Adipose tissue (tissue), 3 donors: ENCODE results near the gene METTL17. TPM values are rescaled to one million over a fixed set of nuclear protein-coding genes. Genes with fewer than 3 reads are reported as not detected.
"Not testable (repeated sequence)": the region's sequence is repeated elsewhere in the genome, so short reads cannot be mapped to it uniquely, and the experiment has no call there.

Experiments
- H3K27ac ChIP-seq: one replicate; pipeline ENCODE4 v1.5.1; 2013; ENCODE audit warnings: low read depth, low read length
- WGBS, 3 donors: extraction: QIAGEN DNeasy Blood & Tissue Kit; methylation state at CpG; one replicate each; pipeline ENCODE4 v1.1.7; 2013; 5-methylcytosine and 5-hydroxymethylcytosine counted together
- polyA plus RNA-seq, 3 donors: library from polyadenylated mRNA; stranded (reverse); fragments of 200-250 nt; gene quantifications; one replicate each; pipeline ENCODE4 v1.2.3, GENCODE V29; 2013
- donor health status: healthy with polysubstance abuse.
- donor health status: Bipolar disorder and iron deficiency.
- donor health status: healthy.

METTL17 gene
- polyA plus RNA-seq, 3 donors = 37.9 to 46.9 (median 39.5) TPM

DNA sequence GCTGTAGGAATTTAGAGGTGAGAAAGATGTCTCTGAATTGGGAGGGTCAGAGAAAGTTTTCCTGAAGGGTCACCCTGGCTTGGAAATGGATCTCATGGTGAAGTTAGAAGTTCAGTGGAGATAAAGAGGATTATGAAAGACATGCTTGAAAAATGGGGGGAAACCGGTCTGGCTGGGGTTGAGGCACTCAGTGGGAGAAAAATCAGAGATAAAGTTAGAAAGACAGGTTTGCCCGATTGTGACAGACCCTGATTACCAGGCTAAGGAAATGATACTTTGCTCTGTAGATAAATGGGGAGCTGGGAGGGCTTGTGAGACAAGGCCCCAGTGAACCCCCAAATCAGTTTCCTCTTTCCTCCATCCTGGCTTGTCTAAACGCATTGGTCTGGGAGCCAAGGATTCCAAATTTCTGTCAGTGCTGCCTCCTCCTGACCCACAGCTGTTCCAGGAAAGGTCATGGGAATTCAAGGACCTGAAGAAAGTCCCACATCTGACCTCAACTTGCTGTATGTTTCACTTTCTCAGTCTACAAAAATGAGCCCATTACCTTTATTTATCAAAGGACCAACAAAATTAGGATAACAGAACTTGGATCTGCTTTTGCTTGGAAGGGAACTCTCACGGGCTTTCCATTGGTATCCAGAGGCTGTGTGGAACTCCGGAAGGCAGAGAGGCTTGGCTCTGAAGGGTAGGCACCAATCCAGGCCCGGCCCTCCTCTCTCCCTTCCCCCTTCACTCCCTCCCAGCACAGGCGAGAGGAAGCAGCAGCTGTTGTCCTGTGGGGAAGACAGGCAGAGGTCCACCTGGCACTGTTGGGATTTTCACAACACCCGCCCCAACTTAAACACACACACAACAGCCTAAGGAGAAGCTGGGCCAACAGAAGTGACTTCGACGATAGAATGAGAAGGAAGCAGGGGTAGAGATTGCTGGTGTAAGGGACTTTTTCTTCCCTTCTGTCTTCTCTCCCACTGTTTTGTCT, 49.0 kb downstream of the METTL17 start:
- no peak overlapping the region for H3K27ac ChIP-seq
- WGBS, 3 donors = 15 to 24% (median 24%) methylated on average over 10 of the region's 10 CpGs

GRCh38 chr14:21039585-21040369, 50.0 kb downstream of the METTL17 start:
- 45 to 60% (median 52%) methylated on average over 8 of the region's 8 CpGs for WGBS, 3 donors
- no peak overlapping the region for H3K27ac ChIP-seq

- WGBS, 3 donors = 68 to 75% (median 75%) methylated on average over 8 of the region's 8 CpGs
- H3K27ac ChIP-seq = no peak overlapping the region
Measured at GRCh38 chr14:21040370-21040925, 50.7 kb downstream of the METTL17 start.

DNA sequence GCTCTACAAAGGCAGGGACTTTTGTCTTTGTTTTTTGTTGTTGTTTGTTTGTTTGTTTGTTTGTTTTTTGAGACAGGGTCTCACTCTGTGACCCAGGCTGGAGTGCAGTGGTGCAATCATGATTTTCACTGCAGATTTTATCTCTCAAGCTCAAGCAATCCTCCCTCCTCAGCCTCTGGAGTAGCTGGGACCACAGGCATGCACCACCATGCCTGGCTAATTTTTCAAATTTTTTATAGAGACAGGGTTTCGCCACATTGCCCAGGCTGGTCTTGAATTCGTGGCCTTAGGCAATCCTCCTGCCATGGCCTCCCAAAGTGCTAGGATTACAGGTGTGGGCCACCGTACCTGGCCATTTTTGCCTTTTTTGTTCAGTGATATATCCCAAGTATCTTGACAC, 51.2 kb downstream of the METTL17 start:
- 76 to 83% (median 80%) methylated on average over 3 of the region's 3 CpGs for WGBS, 3 donors
- not testable (repeated sequence) for H3K27ac ChIP-seq

DNA sequence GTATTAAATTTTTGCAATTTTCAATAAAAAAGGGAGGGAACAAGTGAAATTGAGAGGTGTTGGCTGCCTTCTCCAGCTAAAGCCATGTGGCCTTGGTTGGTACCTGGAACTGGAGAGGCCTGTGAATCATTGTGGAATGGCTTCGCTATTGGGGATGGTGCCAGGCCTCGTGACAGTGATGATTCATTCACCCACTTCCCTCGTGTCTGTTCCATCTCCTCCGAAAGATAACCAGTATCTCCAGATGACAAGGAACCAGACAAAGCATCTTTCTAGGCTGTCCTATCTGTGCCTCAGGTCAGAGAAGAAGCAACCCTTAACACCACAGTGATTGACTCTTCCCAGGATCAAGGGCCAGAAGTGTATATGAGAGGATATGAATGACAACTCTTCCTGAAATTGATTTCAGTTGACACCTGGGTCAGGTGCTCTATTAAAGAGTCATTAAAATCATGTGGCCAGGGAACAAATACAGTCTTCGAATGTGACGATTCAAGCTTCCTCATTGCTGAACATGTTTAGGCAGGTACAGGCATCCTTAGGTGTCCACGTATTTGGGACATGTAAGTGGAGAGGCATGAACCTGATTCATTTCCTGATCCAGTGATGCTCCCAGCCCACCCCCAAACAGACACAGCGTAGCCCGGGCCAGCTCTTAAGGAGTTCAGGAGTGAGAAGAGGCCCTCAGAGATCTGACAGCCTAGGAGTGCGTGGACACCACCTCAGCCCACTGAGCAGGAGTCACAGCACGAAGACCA, 52.1 kb downstream of the METTL17 start, which contains the start of gene RNASE7:
Gene RNASE7 (plus strand): TSS at position 687 of the 758 bp plus-strand sequence. CDS start 631 bp downstream, outside the sequence.
- no peak within 1 kb of the TSS for H3K27ac ChIP-seq
- 66 to 78% (median 75%) methylated on average over 11 of the region's 11 CpGs for WGBS, 3 donors

- no peak overlapping the region for H3K27ac ChIP-seq
- 43 to 56% (median 53%) methylated on average over 8 of the region's 8 CpGs for WGBS, 3 donors
Measured at GRCh38 chr14:21042918-21043317, 53.1 kb downstream of the METTL17 start.

DNA sequence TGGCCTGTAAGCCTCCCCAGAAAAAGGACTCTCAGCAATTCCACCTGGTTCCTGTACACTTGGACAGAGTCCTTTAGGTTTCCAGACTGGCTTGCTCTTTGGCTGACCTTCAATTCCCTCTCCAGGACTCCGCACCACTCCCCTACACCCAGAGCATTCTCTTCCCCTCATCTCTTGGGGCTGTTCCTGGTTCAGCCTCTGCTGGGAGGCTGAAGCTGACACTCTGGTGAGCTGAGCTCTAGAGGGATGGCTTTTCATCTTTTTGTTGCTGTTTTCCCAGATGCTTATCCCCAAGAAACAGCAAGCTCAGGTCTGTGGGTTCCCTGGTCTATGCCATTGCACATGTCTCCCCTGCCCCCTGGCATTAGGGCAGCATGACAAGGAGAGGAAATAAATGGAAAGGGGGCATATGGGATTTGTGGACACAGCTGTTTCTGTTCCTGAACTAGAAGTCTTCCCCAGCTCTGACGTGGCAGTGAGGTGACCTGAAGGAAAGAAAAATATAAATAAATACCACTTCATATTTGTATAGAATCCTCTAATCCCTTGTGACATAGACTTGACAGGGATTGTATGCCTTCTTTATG, 53.7 kb downstream of the METTL17 start:
- no peak overlapping the region for H3K27ac ChIP-seq
- 3 to 44% (median 43%) methylated on average over 2 of the region's 2 CpGs for WGBS, 3 donors

DNA sequence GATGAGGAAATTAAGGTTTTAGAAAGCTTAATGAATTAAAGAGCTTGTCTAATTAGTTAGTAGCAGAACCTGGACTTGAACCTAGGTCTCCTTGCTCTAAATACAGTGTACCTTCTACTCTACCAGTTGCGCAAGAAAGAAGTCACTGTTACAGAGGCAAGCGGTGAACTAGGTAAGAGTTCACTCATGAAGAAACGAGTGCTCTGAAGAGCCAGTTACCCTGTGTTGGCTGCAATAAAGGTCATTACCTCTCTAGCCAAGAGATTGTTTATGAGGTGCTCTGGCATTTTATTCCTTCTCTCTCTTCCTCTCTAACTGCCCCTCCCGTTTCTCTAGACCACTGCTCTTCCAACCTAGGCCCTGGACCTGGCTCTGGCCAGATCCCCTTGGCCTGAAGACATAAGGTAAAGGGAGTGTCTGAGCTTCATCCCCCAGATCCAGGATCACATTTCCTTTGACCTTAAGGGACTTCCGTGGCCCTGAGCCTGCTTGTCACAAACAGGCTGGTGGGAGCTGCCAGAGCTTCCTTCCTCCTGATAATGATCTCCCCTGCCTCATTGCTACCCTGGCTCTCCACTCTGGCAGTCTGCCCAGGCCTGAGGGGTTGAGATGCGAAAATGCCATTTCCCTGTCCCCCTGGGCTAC, 54.3 kb downstream of the METTL17 start:
- no peak overlapping the region for H3K27ac ChIP-seq

More for the DNA sequence above, 54.3 kb downstream of the METTL17 start:
- WGBS, 3 donors = 26 to 37% (median 27%) methylated on average over 6 of the region's 6 CpGs

Other genes with a start within 250 kb of the METTL17 start
- not detected for gene EDDM3A, start 244.1 kb upstream of the METTL17 start, polyA plus RNA-seq
- gene EDDM3B, start 221.6 kb upstream of the METTL17 start, polyA plus RNA-seq = not detected
- gene RNASE6, start 208.7 kb upstream of the METTL17 start, polyA plus RNA-seq = 10 to 100 TPM in 1 of 3 donors, 1 to 10 TPM in 2; 3.2 to 12.5 (median 8.6) TPM
- gene RNASE1, start 187.1 kb upstream of the METTL17 start, polyA plus RNA-seq = 100 to 1,000 TPM; 143 to 531 (median 481) TPM
- gene RNASE3, start 98.6 kb upstream of the METTL17 start, polyA plus RNA-seq = 1 to 10 TPM in 1 of 3 donors, not detected in 2; 1.4 TPM
- 10 to 100 TPM in 1 of 3 donors, 1 to 10 TPM in 2; 2.2 to 16.7 (median 2.4) TPM for gene RNASE2, start 34.5 kb upstream of the METTL17 start, polyA plus RNA-seq
- gene SLC39A2, start 9.3 kb downstream of the METTL17 start, polyA plus RNA-seq = under 1 TPM in 2 of 3 donors, not detected in 1; 0.06 to 0.22 TPM
- 100 to 1,000 TPM in 2 of 3 donors, 10 to 100 TPM in 1; 61.2 to 335 (median 162) TPM for gene NDRG2, start 35.1 kb downstream of the METTL17 start, polyA plus RNA-seq
- gene TPPP2, start 40.2 kb downstream of the METTL17 start, polyA plus RNA-seq = not detected
- gene RNASE13, start 44.8 kb downstream of the METTL17 start, polyA plus RNA-seq = not detected
- under 1 TPM in 1 of 3 donors, not detected in 2; 0.07 TPM for gene RNASE7, start 52.4 kb downstream of the METTL17 start, polyA plus RNA-seq
- gene RNASE8, start 67.8 kb downstream of the METTL17 start, polyA plus RNA-seq = not detected
- gene ARHGEF40, start 80.3 kb downstream of the METTL17 start, polyA plus RNA-seq = 10 to 100 TPM; 21.6 to 67.2 (median 44.0) TPM
- 10 to 100 TPM; 14.4 to 56.1 (median 18.6) TPM for gene ZNF219, start 108.7 kb downstream of the METTL17 start, polyA plus RNA-seq
- under 1 TPM; 0.22 to 0.83 (median 0.25) TPM for gene TMEM253, start 111.1 kb downstream of the METTL17 start, polyA plus RNA-seq
- gene OR5AU1, start 166.1 kb downstream of the METTL17 start, polyA plus RNA-seq = not detected